ENCODE data around the gene CDH24. TPM values are rescaled to one million over a fixed set of nuclear protein-coding genes. Genes with fewer than 3 reads are reported as not detected.

Gene CDH24
- total and polyA plus RNA-seq, 9 of the 15 experiments (the other 6 are each of a cell fraction or from before 2014, with no cell fraction given), result 0.04 to 16.2 (median 4.9) TPM

DNA sequence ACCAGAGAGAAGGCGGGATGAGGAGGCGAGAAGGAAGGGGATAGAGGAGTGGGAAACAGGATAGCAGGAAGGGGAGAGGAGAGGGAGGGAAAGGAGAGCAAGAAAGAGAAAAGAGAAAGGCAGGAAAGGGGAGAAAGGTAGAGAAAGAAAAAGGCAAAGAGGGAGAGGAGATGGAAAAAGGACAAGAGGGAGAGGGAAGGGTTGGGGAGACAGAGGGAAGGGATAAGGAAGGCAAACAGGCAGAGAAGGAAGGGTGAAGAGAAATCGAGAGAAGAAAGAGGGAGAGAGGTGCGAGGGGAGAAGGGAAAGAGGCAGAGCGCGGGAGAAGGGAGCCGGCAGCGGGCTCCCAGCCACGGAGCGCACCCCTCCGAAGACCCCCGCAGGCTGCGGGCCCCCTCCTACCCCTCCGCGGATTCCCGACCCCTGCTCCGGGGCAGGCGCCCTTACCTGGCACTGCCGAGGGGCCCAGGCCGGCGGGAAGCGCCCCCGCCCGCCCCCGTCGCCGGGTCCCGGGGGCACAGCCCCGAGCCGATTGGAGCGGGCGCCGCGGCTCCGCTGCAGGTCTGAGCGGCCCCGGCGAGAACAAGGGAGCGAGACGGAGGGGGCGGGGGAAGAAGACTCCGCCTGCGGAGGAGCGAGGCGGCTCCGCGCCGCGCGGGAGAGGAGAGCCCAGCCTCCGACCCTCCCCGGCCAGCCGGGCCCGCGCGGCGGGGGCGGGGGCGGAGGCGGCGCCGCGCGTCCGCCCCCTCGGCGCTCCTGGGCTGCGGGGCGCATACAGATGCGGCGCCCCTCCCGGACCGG, at the start of gene CDH24 (continued):
- TF ChIP-seq ARID1B (IDR thresholded peaks at IDR 0.05) (peak; percentile 9; the same call in 1 of the 2 replicates), GTF2F1 (IDR thresholded peaks at IDR 0.05; ENCODE audit: low read depth, low read length) (no peak), CEBPG (CRISPR knock-in tag; IDR thresholded peaks at IDR 0.05) (no peak), CEBPG (tag; conservative IDR thresholded peaks at IDR 0.05 in 1 of 2, IDR thresholded peaks at IDR 0.05 in 1 of 2) (no peak), KAT7 (CRISPR knock-in tag; IDR thresholded peaks at IDR 0.05; ENCODE audit: borderline replicate concordance) (no peak), NR2C2 (CRISPR knock-in tag; IDR thresholded peaks at IDR 0.05) (no peak), NR2C2 (tag; IDR thresholded peaks at IDR 0.05) (no peak), NFE2 (IDR thresholded peaks at IDR 0.05; ENCODE audit: low read depth) (no peak), DPF2 (IDR thresholded peaks at IDR 0.05) (peak; percentile 18; the same call in 1 of the 2 replicates), ZNF41 (CRISPR knock-in tag; conservative IDR thresholded peaks at IDR 0.05) (no peak), CBFA2T3 (IDR thresholded peaks at IDR 0.05) (no peak), POLR3A (IDR thresholded peaks at IDR 0.05; ENCODE audit: borderline replicate concordance, extremely low read depth, insufficient read depth, insufficient read length) (no peak), CBX2 (IDR thresholded peaks at IDR 0.05; ENCODE audit: insufficient read depth, low read length, poor library complexity, severe bottlenecking) (no peak), ZFP36 (IDR thresholded peaks at IDR 0.05; ENCODE audit: low read depth, low read length, partially characterized antibody) (no peak), PCBP2 (IDR thresholded peaks at IDR 0.05; ENCODE audit: low read depth, low read length, poor library complexity, severe bottlenecking) (peak; percentile 23)
- TF ChIP-seq, protein P1, sequence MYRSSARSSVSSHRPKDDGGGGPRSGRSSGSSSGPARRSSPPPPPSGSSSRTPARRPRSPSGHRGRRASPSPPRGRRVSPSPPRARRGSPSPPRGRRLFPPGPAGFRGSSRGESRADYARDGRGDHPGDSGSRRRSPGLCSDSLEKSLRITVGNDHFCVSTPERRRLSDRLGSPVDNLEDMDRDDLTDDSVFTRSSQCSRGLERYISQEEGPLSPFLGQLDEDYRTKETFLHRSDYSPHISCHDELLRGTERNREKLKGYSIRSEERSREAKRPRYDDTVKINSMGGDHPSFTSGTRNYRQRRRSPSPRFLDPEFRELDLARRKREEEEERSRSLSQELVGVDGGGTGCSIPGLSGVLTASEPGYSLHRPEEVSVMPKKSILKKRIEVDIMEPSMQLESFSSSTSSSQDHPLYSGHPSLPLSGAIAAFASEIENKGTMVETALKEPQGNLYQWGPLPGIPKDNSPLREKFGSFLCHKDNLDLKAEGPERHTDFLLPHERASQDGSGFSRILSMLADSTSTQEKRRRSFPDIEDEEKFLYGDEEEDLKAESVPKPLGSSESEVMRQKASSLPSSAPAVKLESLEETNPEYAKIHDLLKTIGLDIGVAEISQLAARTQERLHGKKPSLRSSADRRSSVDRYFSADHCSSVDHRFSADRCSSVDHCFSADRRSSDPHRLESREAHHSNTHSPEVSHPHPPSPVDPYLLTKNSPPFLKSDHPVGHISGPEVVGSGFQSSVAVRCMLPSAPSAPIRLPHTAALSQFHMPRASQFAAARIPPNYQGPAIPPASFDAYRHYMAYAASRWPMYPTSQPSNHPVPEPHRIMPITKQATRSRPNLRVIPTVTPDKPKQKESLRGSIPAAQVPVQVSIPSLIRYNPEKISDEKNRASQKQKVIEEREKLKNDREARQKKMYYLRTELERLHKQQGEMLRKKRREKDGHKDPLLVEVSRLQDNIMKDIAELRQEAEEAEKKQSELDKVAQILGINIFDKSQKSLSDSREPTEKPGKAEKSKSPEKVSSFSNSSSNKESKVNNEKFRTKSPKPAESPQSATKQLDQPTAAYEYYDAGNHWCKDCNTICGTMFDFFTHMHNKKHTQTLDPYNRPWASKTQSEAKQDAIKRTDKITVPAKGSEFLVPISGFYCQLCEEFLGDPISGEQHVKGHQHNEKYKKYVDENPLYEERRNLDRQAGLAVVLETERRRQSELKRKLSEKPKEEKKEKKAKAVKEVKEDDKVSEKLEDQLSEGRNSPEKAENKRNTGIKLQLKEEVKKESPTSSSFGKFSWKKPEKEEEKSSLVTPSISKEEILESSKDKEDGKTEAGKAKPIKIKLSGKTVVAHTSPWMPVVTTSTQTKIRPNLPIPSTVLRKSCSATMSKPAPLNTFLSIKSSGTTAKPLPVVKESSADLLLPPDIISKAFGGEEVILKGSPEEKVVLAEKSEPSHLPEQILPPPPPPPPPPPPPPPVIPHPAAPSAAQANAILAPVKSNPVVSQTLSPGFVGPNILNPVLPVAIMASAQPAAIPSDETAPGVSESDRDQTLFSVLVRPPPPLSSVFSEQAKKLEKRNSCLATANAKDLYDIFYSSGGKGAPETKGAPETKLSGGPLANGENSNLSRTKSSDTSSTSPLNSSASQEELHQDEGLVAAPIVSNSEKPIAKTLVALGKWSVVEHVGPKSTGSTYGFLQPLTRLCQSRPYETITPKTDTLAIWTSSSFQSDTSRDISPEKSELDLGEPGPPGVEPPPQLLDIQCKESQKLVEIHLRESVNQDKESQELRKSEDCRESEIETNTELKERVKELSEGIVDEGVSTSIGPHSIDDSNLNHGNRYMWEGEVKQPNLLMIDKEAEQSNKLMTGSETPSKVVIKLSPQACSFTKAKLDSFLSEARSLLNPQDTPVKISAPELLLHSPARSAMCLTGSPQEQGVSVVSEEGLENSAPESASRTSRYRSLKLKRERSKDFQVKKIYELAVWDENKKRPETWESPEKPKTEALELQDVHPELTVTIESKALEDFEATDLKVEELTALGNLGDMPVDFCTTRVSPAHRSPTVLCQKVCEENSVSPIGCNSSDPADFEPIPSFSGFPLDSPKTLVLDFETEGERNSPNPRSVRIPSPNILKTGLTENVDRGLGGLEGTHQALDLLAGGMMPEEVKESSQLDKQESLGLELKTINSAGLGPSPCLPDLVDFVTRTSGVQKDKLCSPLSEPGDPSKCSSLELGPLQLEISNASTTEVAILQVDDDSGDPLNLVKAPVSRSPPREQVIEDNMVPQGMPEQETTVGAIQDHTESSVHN (IDR thresholded peaks at IDR 0.05; ENCODE audit: borderline replicate concordance in 1 of 2, low read depth in 1 of 2), result no peak
- TF ChIP-seq, protein P2, sequence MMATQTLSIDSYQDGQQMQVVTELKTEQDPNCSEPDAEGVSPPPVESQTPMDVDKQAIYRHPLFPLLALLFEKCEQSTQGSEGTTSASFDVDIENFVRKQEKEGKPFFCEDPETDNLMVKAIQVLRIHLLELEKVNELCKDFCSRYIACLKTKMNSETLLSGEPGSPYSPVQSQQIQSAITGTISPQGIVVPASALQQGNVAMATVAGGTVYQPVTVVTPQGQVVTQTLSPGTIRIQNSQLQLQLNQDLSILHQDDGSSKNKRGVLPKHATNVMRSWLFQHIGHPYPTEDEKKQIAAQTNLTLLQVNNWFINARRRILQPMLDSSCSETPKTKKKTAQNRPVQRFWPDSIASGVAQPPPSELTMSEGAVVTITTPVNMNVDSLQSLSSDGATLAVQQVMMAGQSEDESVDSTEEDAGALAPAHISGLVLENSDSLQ (IDR thresholded peaks at IDR 0.05), result no peak
- TF ChIP-seq, protein P3, sequence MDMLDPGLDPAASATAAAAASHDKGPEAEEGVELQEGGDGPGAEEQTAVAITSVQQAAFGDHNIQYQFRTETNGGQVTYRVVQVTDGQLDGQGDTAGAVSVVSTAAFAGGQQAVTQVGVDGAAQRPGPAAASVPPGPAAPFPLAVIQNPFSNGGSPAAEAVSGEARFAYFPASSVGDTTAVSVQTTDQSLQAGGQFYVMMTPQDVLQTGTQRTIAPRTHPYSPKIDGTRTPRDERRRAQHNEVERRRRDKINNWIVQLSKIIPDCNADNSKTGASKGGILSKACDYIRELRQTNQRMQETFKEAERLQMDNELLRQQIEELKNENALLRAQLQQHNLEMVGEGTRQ (CRISPR knock-in tag; IDR thresholded peaks at IDR 0.05), result no peak
